Measurements from ENCODE around the gene ENOX1. TPM values are rescaled to one million over a fixed set of nuclear protein-coding genes. Genes with fewer than 3 reads are reported as not detected.

Gene ENOX1
- total RNA-seq, 4 donors from 2014 or later, result 0.27 to 0.83 (median 0.53) TPM; not detected in 1

DNA sequence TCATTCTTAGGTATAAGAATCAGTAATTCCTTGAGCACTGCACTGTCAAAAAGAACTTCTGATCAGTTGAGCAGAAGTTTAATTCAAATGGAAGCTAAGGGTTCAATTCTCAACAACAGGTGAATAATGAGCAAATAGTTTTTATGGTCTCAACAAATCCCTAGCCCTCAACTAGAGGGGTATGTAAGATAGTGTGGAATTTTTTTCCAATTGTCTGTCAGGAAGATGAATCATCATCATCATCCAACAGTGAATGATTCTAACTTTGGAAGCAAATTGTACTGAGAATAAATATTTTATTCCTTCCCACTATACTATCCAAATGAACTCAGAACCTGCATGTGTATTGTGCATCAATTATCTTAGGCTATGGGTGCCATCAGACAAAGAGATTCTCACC lies 372.7 kb downstream of the ENOX1 start:
- H3K4me1 ChIP-seq, result no peaks in the 10 kb centered on the region
- H3K27ac ChIP-seq, result no peak overlapping the region
- no peaks in the 10 kb centered on the region for H3K27me3 ChIP-seq
- no peak overlapping the region for H3K4me3 ChIP-seq
- no peaks in the 10 kb centered on the region for H3K36me3 ChIP-seq
- no peak for DNase-seq
- no peaks in the 10 kb centered on the region for H3K9me3 ChIP-seq
- TF ChIP-seq, protein P1, sequence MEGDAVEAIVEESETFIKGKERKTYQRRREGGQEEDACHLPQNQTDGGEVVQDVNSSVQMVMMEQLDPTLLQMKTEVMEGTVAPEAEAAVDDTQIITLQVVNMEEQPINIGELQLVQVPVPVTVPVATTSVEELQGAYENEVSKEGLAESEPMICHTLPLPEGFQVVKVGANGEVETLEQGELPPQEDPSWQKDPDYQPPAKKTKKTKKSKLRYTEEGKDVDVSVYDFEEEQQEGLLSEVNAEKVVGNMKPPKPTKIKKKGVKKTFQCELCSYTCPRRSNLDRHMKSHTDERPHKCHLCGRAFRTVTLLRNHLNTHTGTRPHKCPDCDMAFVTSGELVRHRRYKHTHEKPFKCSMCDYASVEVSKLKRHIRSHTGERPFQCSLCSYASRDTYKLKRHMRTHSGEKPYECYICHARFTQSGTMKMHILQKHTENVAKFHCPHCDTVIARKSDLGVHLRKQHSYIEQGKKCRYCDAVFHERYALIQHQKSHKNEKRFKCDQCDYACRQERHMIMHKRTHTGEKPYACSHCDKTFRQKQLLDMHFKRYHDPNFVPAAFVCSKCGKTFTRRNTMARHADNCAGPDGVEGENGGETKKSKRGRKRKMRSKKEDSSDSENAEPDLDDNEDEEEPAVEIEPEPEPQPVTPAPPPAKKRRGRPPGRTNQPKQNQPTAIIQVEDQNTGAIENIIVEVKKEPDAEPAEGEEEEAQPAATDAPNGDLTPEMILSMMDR (IDR thresholded peaks at IDR 0.05), result no peak
- no peak for TF ChIP-seq POLR2A (IDR thresholded peaks at IDR 0.05)

DNA sequence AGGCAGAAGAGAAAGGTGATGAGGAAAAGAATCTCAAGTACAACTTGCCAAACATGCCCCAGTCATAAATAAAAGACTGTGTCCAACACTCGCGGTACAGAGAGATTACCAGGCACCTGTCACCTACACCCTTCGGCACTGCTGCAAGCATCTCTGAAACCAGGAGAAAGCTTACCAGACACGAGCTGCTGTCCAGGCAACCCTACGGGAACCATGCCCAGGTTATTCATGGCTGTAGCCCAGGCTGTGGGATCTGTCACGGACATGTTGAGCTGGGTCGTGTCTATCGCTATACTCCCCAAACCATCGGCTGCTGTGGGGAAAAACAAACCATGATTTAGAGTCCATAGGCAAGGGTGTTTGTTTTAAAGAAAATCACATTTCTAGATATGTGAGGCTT lies 375.0 kb downstream of the ENOX1 start:
- Histone ChIP-seq H3K9me3 (no peaks in the 10 kb centered on the region), H3K4me1 (no peaks in the 10 kb centered on the region), H3K36me3 (no peaks in the 10 kb centered on the region), H3K27ac (peak overlapping the region in 1 of 4 donors; percentile 14), H3K27me3 (no peaks in the 10 kb centered on the region), H3K4me3 (no peak overlapping the region)
- DNase-seq, result no peak
- TF ChIP-seq, protein P1 (IDR thresholded peaks at IDR 0.05), result no peak
- TF ChIP-seq POLR2A (IDR thresholded peaks at IDR 0.05), result no peak

- Histone ChIP-seq H3K4me1 (no peaks in the 10 kb centered on the region), H3K9me3 (no peaks in the 10 kb centered on the region), H3K27ac (no peak overlapping the region), H3K27me3 (no peaks in the 10 kb centered on the region), H3K4me3 (no peak overlapping the region), H3K36me3 (no peaks in the 10 kb centered on the region)
- no peak for TF ChIP-seq POLR2A (IDR thresholded peaks at IDR 0.05)
- no peak for DNase-seq
Measured at GRCh38 chr13:43411211-43411610, 375.6 kb downstream of the ENOX1 start.

- no peaks in the 10 kb centered on the region for H3K27me3 ChIP-seq
- H3K27ac ChIP-seq, result no peak overlapping the region
- H3K36me3 ChIP-seq, result no peaks in the 10 kb centered on the region
- DNase-seq, result no peak
- no peaks in the 10 kb centered on the region for H3K9me3 ChIP-seq
- H3K4me3 ChIP-seq, result no peak overlapping the region
- H3K4me1 ChIP-seq, result no peaks in the 10 kb centered on the region
- no peak for TF ChIP-seq POLR2A (IDR thresholded peaks at IDR 0.05)
- TF ChIP-seq, protein P1 (IDR thresholded peaks at IDR 0.05), result no peak
Measured at GRCh38 chr13:43408274-43408673, 378.5 kb downstream of the ENOX1 start.

GRCh38 chr13:43407023-43407581 lies 379.7 kb downstream of the ENOX1 start:
- Histone ChIP-seq H3K27ac (no peak overlapping the region), H3K4me1 (no peaks in the 10 kb centered on the region), H3K36me3 (no peaks in the 10 kb centered on the region), H3K27me3 (no peaks in the 10 kb centered on the region), H3K4me3 (no peak overlapping the region), H3K9me3 (no peaks in the 10 kb centered on the region)
- DNase-seq, result no peak
- TF ChIP-seq, protein P1 (IDR thresholded peaks at IDR 0.05), result no peak
- TF ChIP-seq POLR2A (IDR thresholded peaks at IDR 0.05), result no peak

DNA sequence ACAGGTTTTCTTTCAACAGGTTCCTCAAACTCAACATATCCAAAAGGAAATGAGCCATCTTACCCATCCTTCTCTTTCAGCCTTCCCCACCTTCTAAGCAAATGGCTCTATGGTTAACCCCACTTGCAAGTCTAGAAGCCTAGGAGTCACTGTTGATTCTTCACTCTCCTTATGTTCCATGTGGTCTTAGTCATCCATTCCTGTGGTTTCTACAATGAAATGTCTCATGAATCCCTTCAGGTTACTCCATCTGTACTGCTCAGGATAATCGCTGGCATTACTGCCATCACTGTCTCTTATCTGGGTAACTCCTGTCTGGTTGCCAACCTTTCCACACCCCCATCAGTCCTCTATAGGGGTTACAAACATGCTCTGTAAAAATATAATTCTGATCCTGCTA lies 381.3 kb downstream of the ENOX1 start:
- TF ChIP-seq, protein P1 (IDR thresholded peaks at IDR 0.05), result no peak
- no peak for TF ChIP-seq POLR2A (IDR thresholded peaks at IDR 0.05)
- no peak overlapping the region for H3K27ac ChIP-seq
- no peaks in the 10 kb centered on the region for H3K4me1 ChIP-seq
- H3K4me3 ChIP-seq, result no peak overlapping the region
- H3K9me3 ChIP-seq, result no peaks in the 10 kb centered on the region
- H3K36me3 ChIP-seq, result no peaks in the 10 kb centered on the region
- no peaks in the 10 kb centered on the region for H3K27me3 ChIP-seq
- DNase-seq, result no peak
